Measurements from ENCODE around the gene CADM1. TPM values are rescaled to one million over a fixed set of nuclear protein-coding genes. Genes with fewer than 3 reads are reported as not detected.

The CADM1 gene
- total and polyA plus RNA-seq, 9 of the 15 experiments (the other 6 are each of a cell fraction or from before 2014, with no cell fraction given) = 0.42 TPM; not detected in 8

GRCh38 chr11:115497303-115497702 lies 6.9 kb downstream of the CADM1 start:
- no peaks in the 10 kb centered on the region for H3K9me3 ChIP-seq (replicated peaks; ENCODE audit: control insufficient read depth, insufficient read depth, low read depth, low read length)
- WGBS (ENCODE audit: insufficient coverage, low coverage, missing lambda C conversion rate) = 0% methylated on average over 2 of the region's 2 CpGs
- in situ Hi-C loops (cut with MboI) (no loop called here), intact Hi-C loops (cut with micrococcal nuclease) (no loop called here)
- no peak overlapping the region for H2AFZ ChIP-seq (ENCODE audit: low read depth, low read length)
- ATAC-seq = no peak
- no peaks in the 10 kb centered on the region for H3K4me1 ChIP-seq (replicated peaks in 1 of 2; ENCODE audit: control insufficient read depth in 2 of 2, insufficient read depth in 2 of 2, low read length in 2 of 2)
- no peak for TF ChIP-seq ETS2 (tag; IDR thresholded peaks at IDR 0.05; ENCODE audit: borderline replicate concordance, poor library complexity, severe bottlenecking)
- TF ChIP-seq HDAC6 (IDR thresholded peaks at IDR 0.05; ENCODE audit: low read depth, low read length) = no peak
- no peak for TF ChIP-seq TFAM (CRISPR knock-in tag; conservative IDR thresholded peaks at IDR 0.05)
- TF ChIP-seq ILF3 (IDR thresholded peaks at IDR 0.05; ENCODE audit: borderline replicate concordance) = no peak
- no peak for TF ChIP-seq ZBTB5 (IDR thresholded peaks at IDR 0.05)
- TF ChIP-seq IRF2 (CRISPR knock-in tag; IDR thresholded peaks at IDR 0.05) = no peak
- no peak for TF ChIP-seq ZNF175 (CRISPR knock-in tag; IDR thresholded peaks at IDR 0.05; ENCODE audit: low read depth)
- no peak for TF ChIP-seq ETV5 (CRISPR knock-in tag; IDR thresholded peaks at IDR 0.05; ENCODE audit: low read depth)
- TF ChIP-seq POLR2AphosphoS2 (IDR thresholded peaks at IDR 0.05; ENCODE audit: low read length) = no peak
- no peak for TF ChIP-seq HSF4 (CRISPR knock-in tag; IDR thresholded peaks at IDR 0.05; ENCODE audit: borderline replicate concordance)
- TF ChIP-seq TSC22D4 (tag; IDR thresholded peaks at IDR 0.05) = no peak
- no peak for TF ChIP-seq SREBF2 (CRISPR knock-in tag; IDR thresholded peaks at IDR 0.05)
- no peak for TF ChIP-seq ZNF699 (CRISPR knock-in tag; IDR thresholded peaks at IDR 0.05; ENCODE audit: insufficient replicate concordance)
- TF ChIP-seq KLF16 (IDR thresholded peaks at IDR 0.05) = no peak
- TF ChIP-seq ZSCAN32 (CRISPR knock-in tag; IDR thresholded peaks at IDR 0.05) = no peak
- TF ChIP-seq SAFB2 (IDR thresholded peaks at IDR 0.05; ENCODE audit: borderline replicate concordance, low read depth, low read length, severe bottlenecking) = no peak
- TF ChIP-seq ZNF717 (CRISPR knock-in tag; IDR thresholded peaks at IDR 0.05) = no peak
- H3K4me3 ChIP-seq = no peak overlapping the region
- H3K9me1 ChIP-seq (ENCODE audit: control insufficient read depth, insufficient read depth, low read length) = no peaks in the 10 kb centered on the region
- BruUV-seq (replicated peaks) = no TSS peak
- FAIRE-seq = no peak
- DNase-seq (ENCODE audit: extremely low read depth in 1 of 4, low spot score in 3 of 4) = no peak
- H3K79me2 ChIP-seq (ENCODE audit: control insufficient read depth, insufficient read depth, low read length) = no peaks in the 10 kb centered on the region
- no peak overlapping the region for H3K9ac ChIP-seq (ENCODE audit: insufficient read depth in 1 of 2, low read depth in 2 of 2, low read length in 2 of 2)
- no peaks in the 10 kb centered on the region for H3K27me3 ChIP-seq (ENCODE audit: control insufficient read depth in 2 of 2, insufficient read depth in 2 of 2, low read length in 2 of 2)
- CTCF ChIA-PET (ENCODE audit: low intra/inter-chr PET ratio) = no interaction called here
- POLR2A ChIA-PET = no interaction called here
- no peak overlapping the region for H3K4me2 ChIP-seq (ENCODE audit: insufficient read depth, low read length)
- H3K36me3 ChIP-seq (ENCODE audit: control insufficient read depth, insufficient read depth, low read length) = no peaks in the 10 kb centered on the region
- H4K20me1 ChIP-seq (replicated peaks; ENCODE audit: control insufficient read depth, insufficient read depth, low read length) = no peaks in the 10 kb centered on the region; the same call in 1 of the 2 replicates
- H3K27ac ChIP-seq (ENCODE audit: extremely low read depth, low read depth, low read length) = no peak overlapping the region

Data from K562 (cell line).